HG02759 (cell line): ENCODE measurements around the gene TSFM.

ENCODE experiments used
- ATAC-seq: cut with Tn5 transposase; IDR thresholded peaks from one replicate; pipeline ENCODE4 v1.9.1; 2021; ENCODE audit warnings: mild to moderate bottlenecking, moderate library complexity; ENCODE audit not compliant: unreplicated experiment

The TSFM gene

DNA sequence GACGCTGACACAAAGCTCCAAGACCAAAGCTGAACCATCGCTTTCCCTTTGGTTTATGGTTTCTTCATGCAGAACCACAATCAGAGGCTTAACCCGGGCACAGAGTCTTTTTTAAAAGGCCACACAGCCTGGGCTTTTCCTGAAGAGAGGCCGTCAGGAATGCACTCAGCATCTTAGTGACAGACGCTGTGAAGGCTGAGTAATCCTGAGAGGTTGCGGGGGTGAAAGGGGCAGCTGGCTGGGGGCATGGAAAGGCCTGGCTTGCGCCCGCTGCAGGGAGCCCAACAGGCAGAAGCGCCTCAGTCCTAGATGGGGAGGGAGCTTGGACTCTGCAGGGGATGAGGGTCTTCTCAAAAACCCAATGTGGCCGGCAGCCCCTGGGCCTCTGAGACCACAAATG lies 50.4 kb downstream of the TSFM start:
- ATAC-seq = no peak

GRCh38 chr12:57833672-57834071 lies 51.1 kb downstream of the TSFM start:
- ATAC-seq = no peak

- no peak for ATAC-seq
Measured at GRCh38 chr12:57834086-57834876, 51.7 kb downstream of the TSFM start.

- ATAC-seq = no peak
Measured at GRCh38 chr12:57835366-57836288, 53.0 kb downstream of the TSFM start.

DNA sequence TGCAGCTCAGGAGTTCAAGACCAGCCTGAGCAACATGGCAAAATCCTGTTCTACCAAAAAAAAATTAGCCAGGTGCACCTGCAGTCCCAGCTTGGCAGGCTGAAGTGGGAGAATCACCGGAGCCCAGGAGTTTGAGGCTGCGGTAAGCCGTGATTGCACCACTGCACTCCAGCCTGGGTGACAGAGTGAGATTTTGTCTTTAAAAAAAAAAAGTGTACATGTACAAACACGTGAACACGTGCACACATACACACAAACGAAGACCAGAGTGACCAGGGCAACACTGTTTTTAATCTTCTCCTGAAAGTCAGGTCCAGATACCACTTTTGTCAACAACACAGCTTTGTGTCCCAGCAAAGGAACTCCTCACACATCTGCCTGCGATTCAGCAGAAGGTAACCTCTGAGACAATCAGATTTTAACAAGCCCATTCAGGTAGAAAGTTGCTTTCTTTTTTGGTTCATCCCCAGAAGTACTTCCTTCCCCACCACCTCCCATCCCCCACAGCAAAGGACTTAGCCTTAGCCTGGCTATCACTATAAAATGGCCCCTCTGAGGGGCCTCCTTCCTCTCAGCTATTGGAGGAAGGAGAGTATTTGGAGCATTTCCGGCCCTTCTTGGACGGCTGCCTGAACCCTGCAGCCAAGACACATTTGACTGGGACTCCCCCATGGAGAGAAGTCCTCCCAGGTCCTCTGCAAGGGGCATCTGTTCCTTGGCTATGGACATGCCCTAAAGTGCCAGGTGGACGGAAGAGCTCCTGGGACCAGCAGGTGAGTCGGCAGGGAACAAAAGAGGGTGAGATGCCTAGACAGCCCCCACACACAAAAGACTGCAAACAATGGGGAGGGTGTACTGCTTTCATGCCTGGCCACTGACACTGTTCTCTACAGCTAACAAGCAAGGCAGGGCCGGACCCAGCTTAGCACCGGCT lies 54.1 kb downstream of the TSFM start:
- ATAC-seq = peak; percentile 48

DNA sequence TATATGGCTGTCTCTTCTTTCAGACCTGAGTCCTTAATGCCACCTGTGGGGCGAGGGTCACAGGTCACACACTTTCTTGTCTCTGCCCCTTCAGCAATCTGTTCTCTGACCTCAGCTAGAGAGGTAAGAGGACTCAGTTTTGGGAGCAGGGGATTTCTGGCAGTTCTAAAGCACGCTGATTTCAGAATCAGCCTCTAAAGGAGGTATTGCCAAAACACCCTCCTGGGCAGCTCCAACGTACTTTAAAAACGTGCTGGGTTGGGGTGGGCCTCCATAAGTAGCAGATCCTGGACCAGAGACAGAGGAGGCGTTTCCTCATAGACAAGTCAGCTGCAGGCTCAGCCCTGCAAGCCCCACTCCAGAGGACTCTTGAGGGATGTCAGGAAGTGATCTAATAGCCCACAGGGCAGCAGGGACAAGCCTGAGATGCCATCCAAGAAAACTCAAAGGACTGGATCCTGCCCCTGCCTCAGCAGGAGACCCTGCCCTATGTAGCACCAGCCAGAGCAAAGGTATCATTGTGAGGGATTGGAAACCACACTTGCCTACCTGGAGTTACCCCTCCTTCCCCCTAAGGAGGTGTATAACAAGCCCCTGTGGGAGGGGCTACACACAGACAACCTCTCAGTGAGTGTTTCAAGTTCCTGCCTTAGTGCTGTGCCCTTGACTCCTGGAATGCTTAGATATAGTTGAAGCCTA lies 55.4 kb downstream of the TSFM start:
- peak; percentile 33 for ATAC-seq

GRCh38 chr12:57838594-57839302 lies 56.2 kb downstream of the TSFM start:
- ATAC-seq = no peak

DNA sequence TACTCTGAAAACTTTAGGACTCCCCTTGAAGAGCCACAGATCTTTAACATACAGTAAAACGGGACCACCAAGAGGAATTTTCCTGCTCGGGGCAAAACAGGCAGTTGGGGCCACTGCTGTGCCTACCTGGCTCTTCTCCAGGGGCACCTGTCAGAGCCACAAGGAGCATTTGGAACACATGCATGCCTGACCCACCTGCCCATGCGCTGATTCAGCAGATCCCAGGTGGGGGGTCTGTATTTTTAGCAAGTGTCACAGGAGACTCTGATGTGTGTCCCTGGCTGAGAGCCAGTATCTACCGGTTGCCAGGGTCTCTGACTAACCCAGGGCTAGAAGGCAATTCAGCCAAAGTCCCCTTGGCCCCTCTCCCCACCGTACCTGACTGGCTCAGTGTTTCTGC lies 57.4 kb downstream of the TSFM start:
- ATAC-seq = no peak

DNA sequence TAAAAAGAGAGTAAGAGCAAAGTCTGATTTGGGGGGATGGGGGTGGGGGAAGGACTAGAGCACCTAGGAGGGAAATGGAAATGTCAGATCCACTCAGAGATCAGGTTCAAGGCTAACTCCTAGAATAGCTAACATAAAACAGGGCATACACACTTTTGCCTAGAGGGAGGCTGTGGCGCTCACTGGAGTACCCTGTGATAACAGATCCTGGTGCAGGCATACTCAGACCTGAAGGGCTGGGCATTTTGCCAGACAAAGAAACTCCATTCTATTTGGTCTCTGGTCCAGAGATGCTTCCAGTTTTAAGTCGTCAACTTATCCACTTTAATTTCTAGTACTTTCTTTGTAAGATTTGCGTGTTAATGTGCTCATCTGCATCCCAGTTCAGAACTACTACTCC lies 58.1 kb downstream of the TSFM start:
- no peak for ATAC-seq

DNA sequence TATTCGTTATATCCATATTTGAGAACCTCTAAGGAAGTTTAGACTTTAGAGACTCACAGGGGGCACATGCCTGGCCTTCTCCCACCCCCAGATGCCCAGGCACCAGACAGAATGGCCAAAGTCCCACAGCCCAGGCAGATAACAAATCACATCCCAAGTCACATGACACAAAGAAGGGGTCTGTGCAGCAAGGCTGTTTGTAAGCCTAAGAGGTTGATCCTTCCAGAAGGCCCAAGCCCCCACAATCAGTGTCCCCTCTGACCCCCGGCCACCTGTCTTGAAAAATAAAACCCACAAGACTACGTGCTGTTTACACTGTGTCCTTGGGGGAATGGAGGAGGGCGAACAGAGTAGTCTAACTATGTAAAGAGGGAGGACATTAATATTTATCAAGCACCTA lies 58.9 kb downstream of the TSFM start:
- ATAC-seq = no peak

DNA sequence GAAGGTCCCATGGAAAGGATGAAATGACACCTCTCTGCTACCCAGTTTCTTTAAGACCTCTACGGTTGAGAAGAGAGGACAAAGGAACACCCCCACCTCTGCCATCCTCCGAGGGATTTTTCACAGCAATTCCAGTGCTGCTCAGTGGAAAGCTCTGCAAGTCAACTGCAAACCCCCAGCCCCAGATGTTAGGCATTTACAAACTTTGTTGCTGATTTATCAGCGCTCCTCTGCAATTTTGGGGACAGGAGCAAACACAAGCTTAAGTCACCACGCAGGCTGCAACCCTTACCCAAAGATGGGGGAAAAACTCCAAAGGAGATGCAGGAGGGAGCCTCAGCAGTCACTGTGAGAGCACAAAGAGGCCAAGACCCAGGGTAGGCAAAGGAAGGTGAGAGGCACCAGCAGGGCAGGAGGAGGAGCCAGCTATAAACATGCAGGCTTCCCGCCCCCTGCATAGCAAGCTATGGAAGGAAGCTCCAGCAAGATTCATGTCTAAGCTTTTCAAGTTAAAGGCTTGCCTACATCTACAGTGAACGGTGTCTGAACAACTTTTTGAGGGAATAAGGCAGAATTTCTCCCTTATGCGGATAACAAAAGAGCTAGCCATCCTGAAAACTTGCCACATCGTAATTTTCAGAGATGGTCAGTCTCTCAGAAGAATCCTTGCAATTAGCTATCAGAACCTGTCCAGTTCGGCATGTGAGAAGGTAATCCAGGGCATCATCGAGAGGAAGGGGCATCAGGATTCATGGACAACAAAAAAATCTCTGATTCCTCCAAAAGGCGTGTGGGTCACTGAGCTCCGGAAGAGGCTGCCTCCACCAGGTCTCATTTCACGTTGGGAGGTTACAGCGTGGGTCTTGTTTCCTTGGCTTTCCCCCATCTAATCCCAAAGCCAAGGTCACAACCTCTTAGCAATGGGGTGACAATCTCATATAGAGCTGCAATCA lies 60.0 kb downstream of the TSFM start:
- ATAC-seq = no peak

- peak; percentile 23 for ATAC-seq
Measured at GRCh38 chr12:57844709-57845477, 62.3 kb downstream of the TSFM start.

DNA sequence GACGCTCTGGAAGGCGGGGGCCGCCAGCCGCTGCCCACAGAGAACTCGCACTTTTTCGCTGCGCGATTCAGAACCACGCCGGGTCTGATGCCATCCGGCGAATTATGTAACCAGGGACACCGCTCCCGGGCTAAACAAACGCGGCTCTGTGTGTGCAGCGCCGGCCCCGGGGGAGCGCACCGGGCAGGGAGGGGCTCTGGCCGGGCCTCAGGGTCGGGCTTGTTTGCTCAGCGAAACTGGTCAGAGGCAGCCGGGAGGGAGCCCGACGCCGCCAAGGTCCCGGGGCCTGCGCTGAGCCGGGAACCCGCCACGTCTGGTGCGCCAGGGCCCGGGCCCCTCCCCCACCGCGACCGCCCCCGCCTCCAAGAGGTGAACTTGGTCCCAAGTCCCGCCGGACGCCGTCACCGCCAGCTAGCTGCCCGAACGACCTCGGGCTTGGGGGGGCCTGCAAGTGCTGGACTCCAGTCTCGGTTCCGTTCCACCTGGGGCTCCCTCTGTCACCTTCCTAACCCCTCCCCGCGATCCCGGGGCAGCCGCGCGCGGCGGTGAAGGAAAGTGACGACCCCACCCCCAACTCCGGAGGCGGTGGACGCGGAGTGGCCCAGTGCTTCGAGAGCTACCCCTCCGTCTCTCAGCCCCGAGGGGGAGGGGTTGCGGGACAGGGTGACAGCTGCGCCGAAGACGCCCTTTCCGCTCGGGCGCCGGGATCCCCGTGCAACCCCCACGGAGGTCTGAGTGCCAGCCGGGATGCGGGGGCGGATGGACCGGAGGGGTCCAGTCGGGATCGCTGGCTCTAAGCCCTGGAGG lies 63.1 kb downstream of the TSFM start:
- peak; percentile 35 for ATAC-seq

DNA sequence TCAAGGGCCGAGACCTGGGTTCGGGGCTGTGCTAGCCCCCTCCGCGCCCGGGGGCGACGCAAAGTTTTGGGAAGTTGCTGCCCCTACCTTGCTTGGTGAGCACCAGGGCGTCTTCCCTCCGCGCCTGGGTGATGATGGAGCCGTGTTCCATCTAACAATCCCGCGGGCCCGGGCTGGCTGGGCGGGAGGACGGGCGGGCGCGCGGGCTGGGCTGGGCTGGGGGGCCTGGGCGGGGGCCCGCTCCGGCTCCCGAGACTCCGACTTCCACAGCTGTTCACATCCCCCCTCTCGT lies 63.6 kb downstream of the TSFM start:
- ATAC-seq = peak; percentile 7

- ATAC-seq = peak; percentile 44
Measured at GRCh38 chr12:57846577-57847319, 64.2 kb downstream of the TSFM start, which contains the start of gene CTDSP2. Gene CTDSP2, minus strand, starts transcription at chr12:57846729. Its CDS starts 294 bp downstream, at chr12:57846435.
